CD14-positive monocyte (primary cell): ENCODE measurements around the gene PINK1. TPM values are rescaled to one million over a fixed set of nuclear protein-coding genes. Genes with fewer than 3 reads are reported as not detected.

ENCODE experiments used
- DNase-seq, 3 donors: peaks; one replicate each; pipeline ENCODE4 v3.0.0-alpha.2; 2011 to 2022
- H2AFZ ChIP-seq: 2 replicates; pipeline ENCODE4 v1.6.0; 2012; ENCODE audit warnings: mild to moderate bottlenecking, low read depth, low read length, inconsistent platforms; ENCODE audit not compliant: insufficient read depth, poor library complexity, severe bottlenecking
- H3K27ac ChIP-seq, 2 donors: 1 replicate in 1 of 2; 2 replicates in 1 of 2; pipeline ENCODE4 v1.5.1; 2012 to 2013; ENCODE audit warnings: low read length in 2 of 2, control low read depth in 1 of 2, inconsistent platforms in 1 of 2, low read depth in 1 of 2, mild to moderate bottlenecking in 1 of 2
- H3K27me3 ChIP-seq, 2 donors: one replicate each; pipeline versions ENCODE4 v1.6.0 to v1.6.1; 2011 to 2013; ENCODE audit warnings: low read length in 2 of 2; ENCODE audit not compliant: control insufficient read depth in 2 of 2, insufficient read depth in 2 of 2
- H3K36me3 ChIP-seq, 2 donors: replicated peaks in 1 of 2; 1 replicate in 1 of 2; 2 replicates in 1 of 2; pipeline versions ENCODE4 v1.5.1 to v1.6.1; 2012 to 2013; ENCODE audit warnings: low read length in 2 of 2, control low read depth in 1 of 2, inconsistent platforms in 1 of 2, mild to moderate bottlenecking in 1 of 2; ENCODE audit not compliant: insufficient read depth in 2 of 2, control insufficient read depth in 1 of 2
- H3K4me1 ChIP-seq, 2 donors: 1 replicate in 1 of 2; 2 replicates in 1 of 2; pipeline versions ENCODE4 v1.5.1 to v1.6.1; 2012 to 2013; ENCODE audit warnings: low read length in 2 of 2, control low read depth in 1 of 2, inconsistent platforms in 1 of 2, mild to moderate bottlenecking in 1 of 2, moderate library complexity in 1 of 2; ENCODE audit not compliant: insufficient read depth in 2 of 2, control insufficient read depth in 1 of 2
- H3K4me2 ChIP-seq: replicated peaks from 2 replicates; pipeline ENCODE3; 2012; ENCODE audit warnings: low read length, moderate library complexity, mild to moderate bottlenecking; ENCODE audit not compliant: poor library complexity, severe bottlenecking; ENCODE audit errors: extremely low read depth
- H3K4me3 ChIP-seq, 3 experiments: fragments of 200-600 bp in 1 of 3; sonication (generic) in 1 of 3; replicated peaks in 1 of 3; 1 replicate in 2 of 3; 2 replicates in 1 of 3; pipeline ENCODE4 v1.5.1; 2011 to 2013; ENCODE audit warnings: low read length in 3 of 3, mild to moderate bottlenecking in 3 of 3, control low read depth in 2 of 3, low read depth in 2 of 3, inconsistent platforms in 1 of 3, moderate library complexity in 1 of 3
- H3K79me2 ChIP-seq: 2 replicates; pipeline ENCODE4 v1.6.0; 2012; ENCODE audit warnings: mild to moderate bottlenecking, control low read depth, inconsistent platforms, low read length, moderate library complexity; ENCODE audit not compliant: insufficient read depth
- H3K9ac ChIP-seq: 2 replicates; pipeline ENCODE4 v1.6.0; 2017; ENCODE audit warnings: low read length, mild to moderate bottlenecking; ENCODE audit not compliant: insufficient read depth, poor library complexity, severe bottlenecking
- H3K9me3 ChIP-seq, 2 donors: replicated peaks in 1 of 2; 1 replicate in 1 of 2; 2 replicates in 1 of 2; pipeline versions ENCODE4 v1.5.1 to v1.6.1; 2012 to 2013; ENCODE audit warnings: low read length in 2 of 2, control low read depth in 1 of 2; ENCODE audit not compliant: control insufficient read depth in 1 of 2, insufficient read depth in 1 of 2
- H4K20me1 ChIP-seq: 2 replicates; pipeline ENCODE4 v1.6.0; 2012; ENCODE audit warnings: mild to moderate bottlenecking, low read length, control low read depth, moderate library complexity; ENCODE audit not compliant: insufficient read depth
- H3K27ac Mint-ChIP-seq, 7 donors: one replicate each; pipeline ENCODE4 v1.8.0; 2020; ENCODE audit warnings: mild to moderate bottlenecking in 7 of 7, mixed read lengths in 7 of 7, moderate library complexity in 6 of 7, inconsistent platforms in 2 of 7
- H3K27me3 Mint-ChIP-seq, 3 donors: one replicate each; pipeline ENCODE4 v1.8.0; 2021 to 2022; ENCODE audit warnings: low read depth in 3 of 3, mild to moderate bottlenecking in 3 of 3, mixed read lengths in 3 of 3, moderate library complexity in 3 of 3, inconsistent platforms in 1 of 3
- H3K36me3 Mint-ChIP-seq, 2 donors: one replicate each; pipeline ENCODE4 v1.8.0; 2020; ENCODE audit warnings: mixed read lengths in 2 of 2, inconsistent platforms in 1 of 2, mild to moderate bottlenecking in 1 of 2
- H3K4me1 Mint-ChIP-seq: one replicate; pipeline ENCODE4 v1.8.0; 2020; ENCODE audit warnings: mild to moderate bottlenecking, mixed read lengths
- H3K4me3 Mint-ChIP-seq, 2 donors: one replicate each; pipeline ENCODE4 v1.8.0; 2020; ENCODE audit warnings: mild to moderate bottlenecking in 2 of 2, mixed read lengths in 2 of 2, moderate library complexity in 1 of 2
- H3K9me3 Mint-ChIP-seq, 7 donors: one replicate each; pipeline ENCODE4 v1.8.0; 2020 to 2022; ENCODE audit warnings: mixed read lengths in 7 of 7, mild to moderate bottlenecking in 6 of 7, moderate library complexity in 6 of 7, inconsistent platforms in 2 of 7
- WGBS: methylation state at CpG from one replicate; pipeline ENCODE4 v1.1.5; 2013; ENCODE audit warnings: missing lambda C conversion rate; ENCODE audit not compliant: insufficient coverage; 5-methylcytosine and 5-hydroxymethylcytosine counted together
- intact Hi-C, 2 donors: fragments of 100-400 bp; cut with micrococcal nuclease; formaldehyde crosslinking; loops; one replicate each; pipeline versions ENCODE4 v1.15.0 to v1.15.1; 2023
- polyA plus RNA-seq, 3 donors: library from polyadenylated mRNA; depleted of rRNA in 1 of 3; unstranded in 2 of 3; stranded (reverse) in 1 of 3; fragments of 300-500 nt in 2 of 3; fragments of >200 nt in 1 of 3; fragmentation: Illumina TruSeq in 2 of 3; gene quantifications; 1 replicate in 2 of 3; 2 replicates in 1 of 3; pipeline ENCODE4 v1.2.3, GENCODE V29; 2012 to 2021
- TF ChIP-seq, protein P1 (sequence below): fragments of 200-600 bp; IDR thresholded peaks from one replicate; pipeline ENCODE4 v1.8.0; 2022; ENCODE audit warnings: antibody characterized with exemption, mild to moderate bottlenecking

The PINK1 gene
- polyA plus RNA-seq, 3 donors: 21.6 to 32.7 (median 24.0) TPM

DNA sequence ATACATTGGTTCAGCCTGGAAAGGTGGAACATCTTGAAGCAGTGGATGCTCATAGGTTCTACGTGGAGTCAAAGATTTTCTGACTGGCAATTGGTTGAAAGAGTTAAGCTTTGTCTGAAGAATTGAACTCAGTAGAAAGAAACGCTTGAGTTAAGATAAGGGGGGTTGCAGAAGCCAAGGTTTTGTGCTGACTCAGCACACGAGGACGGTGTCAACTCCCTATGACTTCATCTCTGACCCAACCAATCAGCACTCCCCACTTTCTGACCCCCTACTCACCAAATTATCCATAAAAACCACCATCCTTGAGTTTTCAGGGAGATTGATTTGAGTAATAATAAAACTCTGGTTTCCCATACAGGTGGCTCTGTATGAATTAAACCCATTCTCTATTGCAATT lies 2.5 kb upstream of the PINK1 start:
- Mint-ChIP-seq H3K4me3 (no peak overlapping the region), H3K9me3 (peaks cover 8 to 41% (median 15%) of the 10 kb centered on the region in 7 donors), H3K27me3 (peaks cover 0 to 3% (median 1%) of the 10 kb centered on the region in 3 donors), H3K36me3 (peaks cover under 1 to 6% of the 10 kb centered on the region in 2 donors), H3K27ac (no peak overlapping the region), H3K4me1 (peaks cover 18% of the 10 kb centered on the region)
- Histone ChIP-seq H3K27ac (no peak overlapping the region), H2AFZ (no peak overlapping the region), H3K9me3 (peaks cover 0 to 6% of the 10 kb centered on the region in 2 donors), H3K27me3 (no peaks in the 10 kb centered on the region), H3K4me3 (no peak overlapping the region), H3K4me2 (no peak overlapping the region), H3K4me1 (peaks cover 15 to 16% of the 10 kb centered on the region in 2 donors), H4K20me1 (peaks cover 16% of the 10 kb centered on the region), H3K36me3 (no peaks in the 10 kb centered on the region), H3K9ac (no peak overlapping the region), H3K79me2 (peaks cover 16% of the 10 kb centered on the region)
- WGBS: 100% methylated on average over 1 of the region's 4 CpGs
- DNase-seq: no peak
- TF ChIP-seq, protein P1, sequence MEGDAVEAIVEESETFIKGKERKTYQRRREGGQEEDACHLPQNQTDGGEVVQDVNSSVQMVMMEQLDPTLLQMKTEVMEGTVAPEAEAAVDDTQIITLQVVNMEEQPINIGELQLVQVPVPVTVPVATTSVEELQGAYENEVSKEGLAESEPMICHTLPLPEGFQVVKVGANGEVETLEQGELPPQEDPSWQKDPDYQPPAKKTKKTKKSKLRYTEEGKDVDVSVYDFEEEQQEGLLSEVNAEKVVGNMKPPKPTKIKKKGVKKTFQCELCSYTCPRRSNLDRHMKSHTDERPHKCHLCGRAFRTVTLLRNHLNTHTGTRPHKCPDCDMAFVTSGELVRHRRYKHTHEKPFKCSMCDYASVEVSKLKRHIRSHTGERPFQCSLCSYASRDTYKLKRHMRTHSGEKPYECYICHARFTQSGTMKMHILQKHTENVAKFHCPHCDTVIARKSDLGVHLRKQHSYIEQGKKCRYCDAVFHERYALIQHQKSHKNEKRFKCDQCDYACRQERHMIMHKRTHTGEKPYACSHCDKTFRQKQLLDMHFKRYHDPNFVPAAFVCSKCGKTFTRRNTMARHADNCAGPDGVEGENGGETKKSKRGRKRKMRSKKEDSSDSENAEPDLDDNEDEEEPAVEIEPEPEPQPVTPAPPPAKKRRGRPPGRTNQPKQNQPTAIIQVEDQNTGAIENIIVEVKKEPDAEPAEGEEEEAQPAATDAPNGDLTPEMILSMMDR: no peak
- intact Hi-C loops: loop anchor here in 1 of 2 donors (5.0 kb wide), 1 partner anchor 53 kb away; no protein-coding TSS in a partner anchor

DNA sequence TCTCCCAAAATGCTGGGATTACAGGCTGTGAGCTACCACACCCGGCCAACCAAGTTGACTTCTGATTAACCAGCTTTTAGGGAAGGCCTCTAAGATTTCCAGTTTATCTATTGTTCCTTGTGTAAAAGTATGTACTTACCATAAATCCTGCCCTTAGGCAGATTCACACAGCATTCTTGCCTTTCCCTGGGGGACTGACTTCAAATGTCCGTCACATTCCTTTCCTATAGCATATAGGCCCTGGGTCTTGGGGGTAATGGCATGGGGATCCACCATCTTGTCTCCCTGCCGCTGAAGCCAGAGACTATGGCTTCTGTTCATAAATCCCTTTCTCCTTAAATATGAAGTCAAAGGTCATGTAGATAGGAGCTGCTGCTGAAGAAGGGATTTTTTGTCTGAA lies 872 bp upstream of the PINK1 start:
- H3K27ac Mint-ChIP-seq: no peak overlapping the region
- peaks cover 3 to 9% of the 10 kb centered on the region in 2 donors for H3K36me3 ChIP-seq
- intact Hi-C loops: loop anchor here in 1 of 2 donors (5.0 kb wide), 1 partner anchor 55 kb away; no protein-coding TSS in a partner anchor

More for the DNA sequence above, 872 bp upstream of the PINK1 start:
- H3K9ac ChIP-seq: no peak overlapping the region
- no peak overlapping the region for H3K27ac ChIP-seq
- H4K20me1 ChIP-seq: peaks cover 30% of the 10 kb centered on the region
- Mint-ChIP-seq H3K9me3 (peaks cover 0 to 28% (median 10%) of the 10 kb centered on the region in 7 donors), H3K4me1 (peaks cover 19% of the 10 kb centered on the region), H3K27me3 (peaks cover 0 to 2% (median 1%) of the 10 kb centered on the region in 3 donors), H3K4me3 (no peak overlapping the region), H3K36me3 (peaks cover 4 to 17% of the 10 kb centered on the region in 2 donors)
- DNase-seq: no peak
- H3K4me2 ChIP-seq: no peak overlapping the region
- H3K79me2 ChIP-seq: peaks cover 16% of the 10 kb centered on the region
- H3K4me3 ChIP-seq: no peak overlapping the region
- no peaks in the 10 kb centered on the region for H3K27me3 ChIP-seq
- H3K4me1 ChIP-seq: peaks cover 15 to 16% of the 10 kb centered on the region in 2 donors
- H3K9me3 ChIP-seq: peaks cover 0 to 6% of the 10 kb centered on the region in 2 donors
- WGBS: no CpG with 5 or more reads among the region's 3 CpGs
- no peak overlapping the region for H2AFZ ChIP-seq
- TF ChIP-seq, protein P1: no peak
